Ectodermal cell (in vitro differentiated cells): ENCODE measurements around the gene DRG1.
"Not testable (repeated sequence)": the region's sequence is repeated elsewhere in the genome, so short reads cannot be mapped to it uniquely, and the experiment has no call there.

ENCODE experiments used
- H3K27ac ChIP-seq: 2 replicates; pipeline ENCODE4 v1.7.0; 2013; ENCODE audit warnings: mild to moderate bottlenecking, low read depth, low read length; ENCODE audit not compliant: insufficient read depth, poor library complexity, severe bottlenecking
- H3K27me3 ChIP-seq: 2 replicates; pipeline ENCODE4 v1.7.0; 2013; ENCODE audit warnings: mild to moderate bottlenecking, low read length; ENCODE audit not compliant: insufficient read depth, control insufficient read depth, poor library complexity, severe bottlenecking
- H3K36me3 ChIP-seq: one replicate; pipeline ENCODE4 v1.7.0; 2013; ENCODE audit warnings: low read length; ENCODE audit not compliant: control insufficient read depth, insufficient read depth
- H3K4me1 ChIP-seq: one replicate; pipeline ENCODE4 v1.7.0; 2013; ENCODE audit warnings: low read length; ENCODE audit not compliant: control insufficient read depth, insufficient read depth
- H3K4me3 ChIP-seq: 2 replicates; pipeline ENCODE4 v1.7.0; 2013; ENCODE audit warnings: low read depth, low read length, control low read depth; ENCODE audit not compliant: insufficient read depth
- H3K9me3 ChIP-seq: 2 replicates; pipeline ENCODE4 v1.7.0; 2013; ENCODE audit warnings: mild to moderate bottlenecking, low read length, moderate library complexity; ENCODE audit not compliant: control insufficient read depth
- WGBS, 2 experiments: methylation state at CpG; one replicate each; pipeline ENCODE4 v1.1.7; 2013; ENCODE audit warnings: missing lambda C conversion rate in 2 of 2; 5-methylcytosine and 5-hydroxymethylcytosine counted together

DRG1 gene

DNA sequence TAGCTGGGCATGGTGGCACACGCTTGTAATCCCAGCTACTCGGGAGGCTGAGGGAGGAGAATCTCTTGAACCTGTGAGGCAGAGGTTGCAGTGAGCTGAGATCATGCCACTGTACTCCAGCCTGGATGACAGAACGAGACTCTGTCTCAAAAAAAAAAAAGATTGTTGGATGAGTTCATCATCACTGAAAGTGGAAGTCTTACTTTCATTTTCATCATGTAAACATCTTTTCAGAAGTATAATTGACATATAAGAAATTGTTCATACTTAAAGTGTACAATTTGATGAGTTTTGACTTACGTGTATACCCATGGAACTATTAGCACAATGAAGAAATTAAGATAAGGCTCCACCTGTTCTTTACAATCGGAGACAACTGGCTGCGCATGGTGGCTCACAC lies 20.8 kb upstream of the DRG1 start:
- H3K4me3 ChIP-seq, H3K4me1 ChIP-seq, H3K9me3 ChIP-seq, H3K27ac ChIP-seq, H3K27me3 ChIP-seq, H3K36me3 ChIP-seq: not testable (repeated sequence)
- 89 to 92% methylated on average over 6 of the region's 6 CpGs for WGBS, 2 experiments

DNA sequence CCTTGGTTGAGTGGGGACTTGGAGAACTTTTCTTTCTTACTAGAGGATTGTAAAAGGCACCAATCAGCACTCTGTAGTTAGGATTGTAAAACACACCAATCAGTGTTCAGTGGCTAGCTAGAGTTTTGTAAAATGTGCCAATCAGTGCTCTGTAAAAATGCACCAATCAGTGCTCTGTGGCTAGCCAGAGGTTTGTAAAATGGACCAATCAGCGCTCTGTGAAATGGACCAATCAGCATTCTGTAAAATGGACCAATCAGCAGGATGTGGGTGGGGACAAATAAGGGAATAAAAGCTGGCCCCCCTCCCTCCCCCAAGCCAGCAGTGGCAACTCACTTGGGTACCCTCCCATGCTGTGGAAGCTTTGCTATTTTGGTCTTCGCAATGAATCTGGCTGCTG lies 5.5 kb upstream of the DRG1 start:
- H3K27me3 ChIP-seq: no peaks in the 10 kb centered on the region
- H3K4me1 ChIP-seq: no peaks in the 10 kb centered on the region
- no peaks in the 10 kb centered on the region for H3K9me3 ChIP-seq
- WGBS, 2 experiments: 92 to 94% methylated on average over 2 of the region's 2 CpGs
- H3K4me3 ChIP-seq: no peak overlapping the region
- H3K36me3 ChIP-seq: no peaks in the 10 kb centered on the region
- H3K27ac ChIP-seq: no peak overlapping the region

DNA sequence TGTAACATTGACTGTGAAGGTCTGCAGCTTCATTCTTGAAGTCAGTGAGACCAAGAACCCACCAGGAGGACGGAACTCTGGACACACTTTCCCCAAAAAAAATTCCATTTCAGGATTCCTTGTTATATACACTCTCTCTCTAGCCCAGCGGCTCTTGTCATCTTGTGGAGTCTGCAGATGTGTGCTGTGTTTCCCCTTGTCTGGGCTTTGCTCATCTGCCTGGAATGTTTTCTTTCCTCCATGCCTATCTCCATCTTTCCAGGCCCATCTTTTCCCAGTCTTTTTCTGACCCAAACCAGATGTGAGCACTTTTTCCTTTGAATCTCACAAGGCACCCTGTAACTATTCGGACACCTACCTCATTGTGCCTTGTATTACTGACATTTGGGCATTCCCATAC lies 5.1 kb upstream of the DRG1 start:
- WGBS, 2 experiments: 87 to 90% methylated on average over 3 of the region's 3 CpGs
- Histone ChIP-seq H3K27me3 (no peaks in the 10 kb centered on the region), H3K4me3 (no peak overlapping the region), H3K9me3 (no peaks in the 10 kb centered on the region), H3K36me3 (no peaks in the 10 kb centered on the region), H3K4me1 (no peaks in the 10 kb centered on the region), H3K27ac (no peak overlapping the region)

DNA sequence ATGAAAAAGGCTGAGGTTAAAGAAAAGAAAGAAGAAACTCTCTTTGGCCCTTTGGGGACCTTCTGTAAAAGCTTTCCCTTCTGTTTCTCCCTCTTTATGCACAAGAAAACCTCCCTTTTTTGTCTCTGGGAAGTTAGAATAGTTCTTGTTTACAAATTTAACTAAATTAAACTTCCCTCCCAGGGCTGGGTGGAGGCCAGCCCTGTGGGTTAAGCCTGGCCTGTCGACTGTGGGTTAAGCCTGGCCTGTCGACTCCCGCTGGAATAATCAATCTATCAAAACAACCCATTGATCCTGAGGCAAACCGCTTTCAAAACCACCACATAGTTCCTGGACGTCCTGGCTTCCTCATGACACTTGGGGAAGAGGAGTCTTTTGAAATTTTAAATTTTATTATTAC lies 1.2 kb upstream of the DRG1 start:
- H3K4me1 ChIP-seq: no peaks in the 10 kb centered on the region
- H3K9me3 ChIP-seq: no peaks in the 10 kb centered on the region
- peaks cover 7% of the 10 kb centered on the region for H3K36me3 ChIP-seq
- H3K4me3 ChIP-seq: no peak overlapping the region
- no peak overlapping the region for H3K27ac ChIP-seq
- WGBS, 2 experiments: 90 to 96% methylated on average over 3 to 5 of the region's 5 CpGs
- H3K27me3 ChIP-seq: no peaks in the 10 kb centered on the region

DNA sequence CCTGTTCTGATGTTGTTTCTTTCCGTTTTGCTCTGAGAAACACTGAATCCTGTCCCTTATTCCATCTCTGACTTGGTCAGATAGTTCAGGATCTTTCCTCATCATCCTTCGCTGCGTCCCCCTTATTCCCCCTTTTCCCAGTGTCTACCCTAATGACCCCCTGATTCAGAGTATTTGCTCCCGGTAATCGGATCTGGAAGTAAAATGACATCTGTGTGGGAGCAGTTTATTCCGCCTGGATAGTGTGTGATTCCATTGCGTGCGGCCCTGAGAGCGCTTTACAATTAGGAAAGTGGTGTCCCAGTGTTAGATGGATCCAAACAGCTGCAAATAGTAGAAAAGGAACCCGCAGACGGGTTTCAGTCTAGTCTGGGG lies 606 bp downstream of the DRG1 start:
- Histone ChIP-seq H3K9me3 (no peaks in the 10 kb centered on the region), H3K4me3 (peak overlapping the region; percentile 97), H3K27ac (peak overlapping the region; percentile 77), H3K4me1 (no peaks in the 10 kb centered on the region), H3K27me3 (no peaks in the 10 kb centered on the region), H3K36me3 (peaks cover 15% of the 10 kb centered on the region)
- WGBS, 2 experiments: 6% methylated on average over 11 of the region's 11 CpGs

DNA sequence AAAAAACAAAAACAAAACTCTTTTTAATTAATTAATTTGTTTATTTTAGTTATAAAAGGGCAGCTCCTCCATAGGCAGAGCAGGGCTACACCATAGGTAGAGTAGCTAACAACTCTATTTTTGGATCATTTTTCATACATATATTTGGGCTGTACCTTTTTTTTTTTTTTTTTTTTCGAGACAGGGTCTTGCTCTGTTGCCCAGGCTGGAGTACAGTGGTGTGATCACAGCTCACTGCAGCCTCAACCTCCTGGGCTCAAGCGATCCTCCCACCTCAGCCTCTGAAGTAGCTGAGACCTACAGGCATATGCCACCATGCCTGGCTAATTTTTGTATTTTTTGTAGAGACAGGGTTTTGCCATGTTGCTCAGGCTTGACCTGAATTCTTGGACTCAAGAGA lies 2.9 kb downstream of the DRG1 start:
- WGBS, 2 experiments: 91 to 92% methylated on average over 1 to 2 of the region's 2 CpGs

DNA sequence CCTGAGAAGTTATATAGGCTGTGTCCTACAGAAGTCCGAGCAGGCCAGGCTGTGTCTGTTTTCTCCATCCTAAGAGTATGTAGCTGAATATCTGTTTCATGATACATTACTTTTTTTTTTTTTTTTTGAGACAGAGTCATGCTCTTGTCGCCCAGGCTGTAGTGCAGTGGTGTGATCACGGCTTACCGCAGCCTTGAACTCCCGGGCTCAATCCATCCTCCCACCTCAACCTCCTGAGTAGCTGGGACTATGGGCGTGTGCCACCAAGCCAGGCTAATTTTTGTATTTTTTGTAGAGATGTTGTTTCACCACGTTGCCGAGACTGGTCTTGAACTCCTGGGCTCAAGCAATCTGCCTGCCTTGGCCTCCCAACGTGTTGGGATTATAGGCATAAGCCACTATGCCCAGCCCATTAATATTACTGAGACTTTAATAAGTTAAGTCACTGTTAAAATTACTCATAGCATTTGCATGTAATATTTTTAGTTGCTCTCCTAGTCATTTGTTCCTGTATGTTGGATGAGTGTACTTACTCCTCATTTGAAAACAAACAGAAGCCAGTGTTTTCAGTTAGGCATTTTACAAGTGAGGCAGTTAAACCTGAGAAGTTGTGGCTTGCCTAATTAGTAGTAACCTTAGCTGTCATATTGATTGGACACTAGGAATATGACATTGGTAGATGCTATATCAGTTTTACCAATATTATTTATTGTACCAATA lies 26.1 kb downstream of the DRG1 start:
- 93 to 95% methylated on average over 9 of the region's 9 CpGs for WGBS, 2 experiments
- no peaks in the 10 kb centered on the region for H3K27me3 ChIP-seq
- H3K4me1 ChIP-seq: no peaks in the 10 kb centered on the region
- H3K36me3 ChIP-seq: peaks cover 36% of the 10 kb centered on the region
- H3K27ac ChIP-seq: no peak overlapping the region
- H3K4me3 ChIP-seq: no peak overlapping the region
- H3K9me3 ChIP-seq: no peaks in the 10 kb centered on the region

More for the DNA sequence above, 2.9 kb downstream of the DRG1 start:
- H3K27me3 ChIP-seq, H3K9me3 ChIP-seq, H3K4me1 ChIP-seq, H3K27ac ChIP-seq, H3K4me3 ChIP-seq: not testable (repeated sequence)
- peaks cover 15% of the 10 kb centered on the region for H3K36me3 ChIP-seq

DNA sequence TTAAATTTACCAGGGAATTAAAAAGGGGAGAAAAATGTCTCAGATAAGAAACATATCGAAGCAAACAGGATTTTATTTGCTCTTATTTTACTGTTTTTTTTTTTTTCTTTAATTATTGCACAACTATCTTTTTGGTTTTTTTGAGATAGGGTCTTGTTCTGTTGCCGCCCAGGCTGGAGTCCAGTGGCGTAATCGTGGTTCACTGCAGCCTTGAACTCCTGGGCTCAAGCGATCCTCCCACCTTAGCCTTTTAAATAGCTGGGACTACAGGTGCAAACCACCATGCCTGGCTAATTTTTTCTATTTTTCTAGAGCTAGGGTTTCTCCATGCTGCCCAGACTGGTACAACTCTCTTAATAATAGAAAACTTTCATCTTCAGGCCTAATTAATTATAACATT lies 32.5 kb downstream of the DRG1 start:
- Histone ChIP-seq H3K27me3 (no peaks in the 10 kb centered on the region), H3K4me1 (no peaks in the 10 kb centered on the region), H3K4me3 (no peak overlapping the region), H3K27ac (no peak overlapping the region), H3K9me3 (no peaks in the 10 kb centered on the region), H3K36me3 (peaks cover 47% of the 10 kb centered on the region)
- 91 to 94% methylated on average over 4 to 5 of the region's 5 CpGs for WGBS, 2 experiments

DNA sequence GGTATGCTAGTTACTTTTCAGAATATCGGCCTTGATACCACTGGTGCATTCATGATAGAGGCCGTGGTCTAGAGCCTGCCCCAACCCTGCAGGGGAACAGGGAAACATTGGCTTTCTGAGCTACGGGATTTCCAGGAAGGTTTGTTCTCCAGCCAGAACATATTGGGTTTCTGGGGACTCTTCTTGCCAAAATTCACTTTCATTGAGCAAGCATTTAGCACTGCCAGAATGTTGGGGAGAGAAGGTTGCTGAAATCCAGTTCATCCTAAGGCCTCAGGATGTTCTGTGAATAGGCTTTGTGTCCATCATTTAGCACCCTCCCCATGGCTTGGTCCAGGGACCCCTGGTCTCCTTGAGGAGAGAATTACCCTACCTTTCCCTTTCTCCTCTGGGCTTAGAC lies 36.7 kb downstream of the DRG1 start:
- Histone ChIP-seq H3K27ac (no peak overlapping the region), H3K27me3 (no peaks in the 10 kb centered on the region), H3K9me3 (no peaks in the 10 kb centered on the region), H3K36me3 (peaks cover 59% of the 10 kb centered on the region), H3K4me1 (no peaks in the 10 kb centered on the region), H3K4me3 (no peak overlapping the region)
- WGBS, 2 experiments: 95 to 96% methylated on average over 3 of the region's 3 CpGs

DNA sequence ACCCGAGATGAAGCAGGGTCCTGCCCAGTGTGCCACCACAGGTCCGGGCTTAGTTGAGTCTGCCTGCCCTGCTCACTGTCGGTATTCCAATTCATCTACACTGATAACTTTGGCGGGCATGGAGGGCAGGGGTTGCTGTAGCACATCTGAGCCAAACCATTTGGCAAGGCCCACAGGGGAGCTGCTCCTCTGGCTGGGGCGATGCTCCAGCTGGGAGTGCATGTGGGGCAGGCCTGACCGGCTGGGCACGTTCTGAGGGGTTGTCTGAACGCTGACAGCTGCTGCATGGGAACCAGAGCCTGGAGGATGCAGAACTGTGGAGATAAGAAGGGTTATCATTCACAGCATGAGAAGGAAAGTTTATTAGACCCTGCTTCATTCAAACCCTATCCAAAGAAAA lies 40.4 kb downstream of the DRG1 start:
- Histone ChIP-seq H3K27ac (no peak overlapping the region), H3K4me3 (no peak overlapping the region), H3K36me3 (peaks cover 65% of the 10 kb centered on the region), H3K27me3 (no peaks in the 10 kb centered on the region), H3K4me1 (no peaks in the 10 kb centered on the region), H3K9me3 (no peaks in the 10 kb centered on the region)
- 94 to 95% methylated on average over 8 of the region's 8 CpGs for WGBS, 2 experiments

DNA sequence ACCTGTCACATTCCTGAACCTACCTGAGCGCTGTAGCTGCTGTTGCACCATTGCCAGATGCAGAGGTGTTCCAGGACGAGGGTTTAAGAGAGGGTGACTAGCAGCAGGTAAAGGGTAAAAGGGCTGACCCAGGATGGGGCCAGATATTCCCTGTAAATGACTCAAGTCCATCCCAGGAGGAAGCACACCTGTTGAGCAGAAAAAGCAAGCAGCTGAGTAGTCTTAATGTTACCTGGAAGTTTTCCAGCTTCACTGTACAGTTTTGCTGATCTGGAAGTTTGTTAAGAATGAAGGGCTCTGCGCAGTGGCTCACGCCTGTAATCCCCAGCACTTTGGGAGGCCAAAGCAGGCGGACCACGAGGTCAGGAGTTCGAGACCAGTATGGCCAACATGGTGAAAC lies 41.3 kb downstream of the DRG1 start:
- Histone ChIP-seq H3K36me3 (peaks cover 62% of the 10 kb centered on the region), H3K27me3 (no peaks in the 10 kb centered on the region), H3K4me1 (no peaks in the 10 kb centered on the region), H3K27ac (no peak overlapping the region), H3K9me3 (no peaks in the 10 kb centered on the region), H3K4me3 (no peak overlapping the region)
- 94 to 96% methylated on average over 7 of the region's 7 CpGs for WGBS, 2 experiments
